Activated B cell treated with CpG ODN at 0.5 μM for 24 hours (primary cell): ENCODE measurements around the gene EXOSC5. TPM values are rescaled to one million over a fixed set of nuclear protein-coding genes. Genes with fewer than 3 reads are reported as not detected.
"Not testable (repeated sequence)": the region's sequence is repeated elsewhere in the genome, so short reads cannot be mapped to it uniquely, and the experiment has no call there.

ENCODE experiments used
- ATAC-seq: fragments of 200-7000 bp; cut with Tn5 transposase; one replicate; pipeline ENCODE4 v1.10.0; 2021; ENCODE audit warnings: low read depth, mild to moderate bottlenecking, moderate library complexity
- CTCF ChIA-PET: fragments of 350-600 bp; sonication (Branson Sonifier 250); formaldehyde crosslinking; loops from one replicate; lab custom pipeline; 2021; ENCODE audit warnings: antibody characterized with exemption; lab: Charles Lee
- POLR2A ChIA-PET: fragments of 350-600 bp; sonication (Branson Sonifier 250); formaldehyde crosslinking; loops from one replicate; lab custom pipeline; 2021; ENCODE audit warnings: antibody characterized with exemption; lab: Charles Lee
- DNase-seq: peaks from one replicate; pipeline ENCODE4 v3.0.0; 2022
- H3K27ac Mint-ChIP-seq: one replicate; pipeline ENCODE4 v1.8.0; 2020; ENCODE audit warnings: mixed read lengths
- H3K27me3 Mint-ChIP-seq: one replicate; pipeline ENCODE4 v1.8.0; 2021; ENCODE audit warnings: mixed read lengths
- H3K36me3 Mint-ChIP-seq: one replicate; pipeline ENCODE4 v1.8.0; 2021; ENCODE audit warnings: low read depth, mixed read lengths
- H3K4me1 Mint-ChIP-seq: one replicate; pipeline ENCODE4 v1.8.0; 2021; ENCODE audit warnings: mixed read lengths
- H3K4me3 Mint-ChIP-seq: one replicate; pipeline ENCODE4 v1.8.0; 2020; ENCODE audit warnings: mild to moderate bottlenecking, mixed read lengths
- H3K9me3 Mint-ChIP-seq: one replicate; pipeline ENCODE4 v1.8.0; 2020; ENCODE audit warnings: mixed read lengths
- intact Hi-C: fragments of 100-400 bp; cut with micrococcal nuclease; formaldehyde crosslinking; loops from one replicate; pipeline ENCODE4 v1.15.1; 2024
- total RNA-seq: library from RNA; stranded (reverse); gene quantifications from 2 replicates; pipeline ENCODE4 v1.2.3, GENCODE V29; 2022
- TF ChIP-seq, protein P1 (sequence below): fragments of 200-600 bp; IDR thresholded peaks from one replicate; pipeline ENCODE4 v1.8.0; 2022; ENCODE audit warnings: antibody characterized with exemption, mild to moderate bottlenecking

The EXOSC5 gene
- total RNA-seq, 1 donor from 2014 or later, result 30.1 TPM

DNA sequence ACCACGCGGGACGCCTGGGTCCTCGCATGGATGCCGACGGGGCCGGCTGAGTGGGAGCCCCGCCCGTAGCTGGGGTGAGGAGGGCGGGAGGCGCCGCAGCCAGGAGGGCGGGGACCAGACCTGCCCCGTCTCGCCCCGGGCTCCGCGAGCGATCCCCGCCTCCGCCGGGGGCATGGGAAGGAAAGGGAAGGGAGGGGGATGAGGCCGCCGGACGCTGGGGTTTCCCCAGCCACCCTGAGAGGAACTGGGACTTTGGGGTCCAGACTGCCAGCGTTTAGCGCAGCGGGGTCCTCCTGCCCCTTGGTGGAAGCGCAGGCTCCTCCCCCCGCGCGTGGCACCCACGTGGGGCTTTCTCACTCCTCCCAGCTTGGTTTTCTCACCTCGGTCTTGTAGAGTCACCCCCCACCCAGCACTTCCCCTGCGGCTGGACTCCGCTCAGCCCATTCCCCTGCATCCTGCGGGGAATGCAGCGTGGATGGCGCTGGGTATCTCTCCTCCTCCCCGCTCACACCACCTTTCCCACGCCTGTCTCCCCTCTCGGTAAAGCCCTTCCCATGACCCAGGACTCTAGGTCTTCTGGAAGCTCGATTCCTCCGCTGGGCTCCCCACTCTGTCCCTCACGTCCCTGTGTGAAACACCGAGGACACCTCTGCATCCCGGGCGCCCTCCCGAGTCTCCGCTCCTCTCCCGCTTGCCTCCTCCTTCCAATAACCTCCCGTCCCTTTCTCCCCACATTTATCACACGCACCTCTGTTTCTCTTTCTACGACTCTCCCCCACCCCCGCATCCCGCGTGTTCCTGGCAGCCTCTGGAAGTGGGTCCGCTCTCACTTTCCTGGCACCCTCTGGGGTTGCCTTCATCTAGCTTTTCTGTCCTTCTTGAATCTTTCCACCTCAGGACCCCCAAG lies 45.6 kb downstream of the EXOSC5 start:
- intact Hi-C loops, result loop anchor here (1.0 to 5.0 kb wide), 7 partner anchors 13 to 909 kb away; partner anchors contain the start of genes B9D2, CCDC97, COQ8B and DMAC2
- Mint-ChIP-seq H3K4me1 (peaks cover 42% of the 10 kb centered on the region), H3K9me3 (no peaks in the 10 kb centered on the region), H3K27me3 (no peaks in the 10 kb centered on the region), H3K27ac (peak overlapping the region; percentile 96), H3K4me3 (peak overlapping the region; percentile 100), H3K36me3 (peaks cover 28% of the 10 kb centered on the region)
- DNase-seq (peak; percentile 83), ATAC-seq (peak; percentile 57)
- ChIA-PET CTCF (interaction anchor here (0.6 to 5.4 kb wide), 12 partner anchors 13 to 219 kb away, joined by 3 to 38 read pairs (median 5); partner anchors contain the start of genes B9D2 and CCDC97), POLR2A (interaction anchor here (0.5 to 6.9 kb wide), 30 partner anchors 8 to 1894 kb away, joined by 3 to 119 read pairs (median 4); partner anchors contain the start of genes ACTMAP, B9D2, CCDC97 and CEACAM21)
- TF ChIP-seq, protein P1, sequence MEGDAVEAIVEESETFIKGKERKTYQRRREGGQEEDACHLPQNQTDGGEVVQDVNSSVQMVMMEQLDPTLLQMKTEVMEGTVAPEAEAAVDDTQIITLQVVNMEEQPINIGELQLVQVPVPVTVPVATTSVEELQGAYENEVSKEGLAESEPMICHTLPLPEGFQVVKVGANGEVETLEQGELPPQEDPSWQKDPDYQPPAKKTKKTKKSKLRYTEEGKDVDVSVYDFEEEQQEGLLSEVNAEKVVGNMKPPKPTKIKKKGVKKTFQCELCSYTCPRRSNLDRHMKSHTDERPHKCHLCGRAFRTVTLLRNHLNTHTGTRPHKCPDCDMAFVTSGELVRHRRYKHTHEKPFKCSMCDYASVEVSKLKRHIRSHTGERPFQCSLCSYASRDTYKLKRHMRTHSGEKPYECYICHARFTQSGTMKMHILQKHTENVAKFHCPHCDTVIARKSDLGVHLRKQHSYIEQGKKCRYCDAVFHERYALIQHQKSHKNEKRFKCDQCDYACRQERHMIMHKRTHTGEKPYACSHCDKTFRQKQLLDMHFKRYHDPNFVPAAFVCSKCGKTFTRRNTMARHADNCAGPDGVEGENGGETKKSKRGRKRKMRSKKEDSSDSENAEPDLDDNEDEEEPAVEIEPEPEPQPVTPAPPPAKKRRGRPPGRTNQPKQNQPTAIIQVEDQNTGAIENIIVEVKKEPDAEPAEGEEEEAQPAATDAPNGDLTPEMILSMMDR, result no peak

DNA sequence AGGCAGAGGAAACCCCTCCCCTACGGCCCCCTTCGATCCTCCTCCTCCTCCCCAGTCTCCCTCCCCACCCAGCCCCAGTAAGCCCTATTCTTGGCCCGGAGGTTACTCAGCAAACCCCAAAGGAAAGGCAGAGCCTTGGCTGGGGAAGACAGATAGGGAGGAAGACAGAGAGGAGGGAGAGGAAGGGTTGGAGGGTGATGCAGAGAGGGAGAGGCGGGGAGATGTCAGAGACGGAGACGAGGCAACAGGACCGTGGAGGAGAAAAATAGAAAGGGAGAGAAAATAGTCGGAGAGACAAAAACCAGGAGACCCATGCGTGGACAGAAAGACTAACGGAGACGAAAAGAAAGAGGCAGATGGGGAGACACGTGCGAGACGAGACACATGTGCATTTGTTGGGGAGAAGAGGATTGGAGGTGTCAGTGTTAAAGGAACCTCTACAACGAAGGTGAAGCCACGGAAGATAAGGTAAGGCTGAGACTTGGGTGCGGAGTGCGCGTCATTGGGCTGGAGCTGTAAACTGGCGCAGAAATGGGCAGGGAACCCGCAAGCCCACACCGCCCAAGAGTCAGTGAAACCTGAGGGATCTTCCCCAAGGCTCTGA lies 46.3 kb downstream of the EXOSC5 start:
- H3K9me3 Mint-ChIP-seq, result no peaks in the 10 kb centered on the region
- peak overlapping the region; percentile 100 for H3K4me3 Mint-ChIP-seq
- intact Hi-C loops, result loop anchor here (1.0 to 5.0 kb wide), 6 partner anchors 14 to 909 kb away; partner anchors contain the start of genes B9D2, COQ8B, DMAC2 and ITPKC
- TF ChIP-seq, protein P1, result no peak
- no peak for DNase-seq
- CTCF ChIA-PET, result interaction anchor here (0.7 to 5.4 kb wide), 9 partner anchors 13 to 218 kb away, joined by 3 to 38 read pairs (median 8); partner anchors contain the start of genes B9D2 and CCDC97
- H3K4me1 Mint-ChIP-seq, result peaks cover 42% of the 10 kb centered on the region
- H3K27me3 Mint-ChIP-seq, result no peaks in the 10 kb centered on the region
- H3K27ac Mint-ChIP-seq, result peak overlapping the region; percentile 86
- no peak for ATAC-seq
- peaks cover 36% of the 10 kb centered on the region for H3K36me3 Mint-ChIP-seq
- POLR2A ChIA-PET, result interaction anchor here (0.5 to 6.9 kb wide), 20 partner anchors 9 to 1893 kb away, joined by 3 to 119 read pairs (median 6); partner anchors contain the start of genes B9D2, CCDC97, CEACAM21 and DMAC2

DNA sequence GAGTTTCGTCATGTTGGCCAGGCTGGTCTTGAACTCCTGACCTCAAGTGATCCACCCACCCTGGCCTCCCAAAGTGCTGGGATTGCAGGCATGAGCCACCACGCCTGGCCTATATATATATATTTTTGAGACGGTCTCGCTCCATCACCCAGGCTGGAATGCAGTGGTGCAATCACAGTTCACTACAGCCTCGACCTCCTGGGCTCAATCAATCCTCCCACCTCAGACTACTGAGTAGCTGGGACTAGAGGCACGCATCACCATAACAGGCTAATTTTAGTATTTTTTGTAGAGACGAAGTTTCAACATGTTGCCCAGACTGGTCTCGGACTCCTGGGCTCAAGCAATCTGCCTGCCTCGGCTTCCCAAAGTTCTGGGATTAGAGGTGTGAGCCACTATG lies 50.2 kb downstream of the EXOSC5 start:
- ChIA-PET CTCF (interaction anchor here (1.1 kb wide), 1 partner anchor 11 kb away, joined by 4 read pairs; no protein-coding TSS in a partner anchor), POLR2A (interaction anchor here (0.7 to 1.6 kb wide), 5 partner anchors 10 to 83 kb away, joined by 3 to 14 read pairs (median 5); partner anchors contain the start of gene HNRNPUL1)
- H3K27ac Mint-ChIP-seq, H3K27me3 Mint-ChIP-seq, DNase-seq, ATAC-seq, H3K9me3 Mint-ChIP-seq, intact Hi-C loops, H3K4me3 Mint-ChIP-seq: not testable (repeated sequence)
- Mint-ChIP-seq H3K4me1 (peaks cover 57% of the 10 kb centered on the region), H3K36me3 (peaks cover 63% of the 10 kb centered on the region)

DNA sequence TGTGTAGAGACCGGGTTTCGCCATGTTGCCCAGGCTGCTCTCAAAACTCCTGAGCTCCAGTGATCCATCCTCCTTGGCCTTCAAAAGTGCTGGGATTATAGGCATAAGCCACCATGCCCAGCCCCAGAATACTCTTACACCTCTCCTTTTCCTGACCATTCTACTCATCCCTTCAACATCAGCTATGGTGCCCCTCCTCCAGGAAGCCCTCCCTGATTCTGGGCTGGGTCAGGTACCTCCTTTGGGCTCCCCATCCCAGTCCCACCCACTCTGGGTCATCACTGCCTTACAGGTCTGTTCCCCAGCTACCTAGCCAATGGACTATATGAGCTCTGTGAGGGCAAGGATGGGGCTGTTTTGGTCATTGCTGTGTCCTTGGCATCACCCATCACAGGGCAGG lies 53.0 kb downstream of the EXOSC5 start:
- no peak for DNase-seq
- ChIA-PET CTCF (no interaction called here), POLR2A (interaction anchor here (0.7 to 0.9 kb wide), 2 partner anchors 8 to 615 kb away, joined by 7 to 8 read pairs; partner anchors contain the start of gene RABAC1)
- no peak for ATAC-seq
- intact Hi-C loops, result no loop called here
- Mint-ChIP-seq H3K27ac (peak overlapping the region; percentile 30), H3K27me3 (no peaks in the 10 kb centered on the region), H3K4me1 (peaks cover 49% of the 10 kb centered on the region), H3K36me3 (peaks cover 76% of the 10 kb centered on the region), H3K9me3 (no peaks in the 10 kb centered on the region), H3K4me3 (no peak overlapping the region)
- TF ChIP-seq, protein P1, result no peak
